T-helper 17 cell (primary cell): ENCODE measurements around the gene UTP25. TPM values are rescaled to one million over a fixed set of nuclear protein-coding genes. Genes with fewer than 3 reads are reported as not detected.

ENCODE experiments used
- total RNA-seq, 4 donors: library from RNA in 2 of 4; stranded (reverse) in 2 of 4; gene quantifications; one replicate each; pipeline ENCODE4 v1.2.3 and lab custom pipeline; 2022 to 2026

Gene UTP25
- total RNA-seq, 2 donors from 2014 or later: 5.9 to 6.3 TPM

Other genes with a start within 250 kb of the UTP25 start
- not detected for gene CAMK1G, start 244.3 kb upstream of the UTP25 start, total RNA-seq
- gene LAMB3, start 175.5 kb upstream of the UTP25 start, total RNA-seq: 1 to 10 TPM in 1 of 2 donors, under 1 TPM in 1; 0.37 to 1.1 TPM
- 10 to 100 TPM in 1 of 2 donors, 1 to 10 TPM in 1; 6.6 to 13.5 TPM for gene G0S2, start 152.6 kb upstream of the UTP25 start, total RNA-seq
- gene HSD11B1, start 123.1 kb upstream of the UTP25 start, total RNA-seq: 1 to 10 TPM; 1.2 to 4.0 TPM
- gene TRAF3IP3, start 71.9 kb upstream of the UTP25 start, total RNA-seq: 100 to 1,000 TPM; 286 to 288 TPM
- under 1 TPM; 0.42 to 0.50 TPM for gene C1orf74, start 43.4 kb upstream of the UTP25 start, total RNA-seq
- 1 to 10 TPM in 1 of 2 donors, under 1 TPM in 1; 0.20 to 1.1 TPM for gene IRF6, start 21.8 kb upstream of the UTP25 start, total RNA-seq
- gene SYT14, start 110.2 kb downstream of the UTP25 start, total RNA-seq: not detected